ENCODE data around the gene AGMAT.
"Not testable (repeated sequence)": the region's sequence is repeated elsewhere in the genome, so short reads cannot be mapped to it uniquely, and the experiment has no call there.

AGMAT gene

DNA sequence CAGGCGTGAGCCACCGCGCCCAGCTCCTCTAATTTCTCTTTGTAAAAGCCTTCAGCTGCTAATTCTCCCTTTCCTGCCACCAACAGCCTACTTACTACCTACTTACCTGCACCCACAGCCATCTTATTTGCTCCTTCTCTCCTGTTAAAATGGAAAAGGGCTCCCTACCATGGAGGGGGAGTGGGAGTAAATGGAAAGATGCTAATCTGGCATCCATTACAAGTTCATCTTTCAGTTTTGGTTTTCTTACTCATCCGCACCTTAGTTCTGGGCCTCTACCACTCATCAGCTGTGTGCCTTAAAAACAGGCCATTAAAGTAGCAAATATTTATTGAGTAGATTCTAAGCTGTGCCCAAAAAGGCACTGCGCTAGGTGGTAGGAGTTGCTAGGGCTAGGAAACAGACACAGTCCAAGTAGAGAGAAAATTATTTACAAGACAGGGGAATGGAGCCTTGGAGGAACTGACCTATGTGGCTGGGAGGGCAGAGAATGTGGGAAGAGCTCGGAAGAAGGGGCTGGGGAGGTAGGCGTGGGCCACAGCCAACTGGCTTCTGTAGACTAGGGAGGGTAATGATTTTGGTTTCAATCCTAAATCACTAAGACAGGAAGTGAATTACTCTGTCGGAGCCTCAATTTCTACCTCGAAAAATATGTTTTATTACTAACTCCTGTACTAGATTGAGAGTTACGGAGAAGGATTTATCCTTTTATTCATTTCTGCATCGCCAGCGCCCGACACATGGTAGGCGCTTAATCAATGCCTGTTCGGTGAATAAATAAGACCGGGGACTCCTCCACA lies 31.7 kb upstream of the AGMAT start:
- no peak for DNase-seq (ENCODE audit: low spot score)

GRCh38 chr1:15610167-15610566 lies 25.3 kb upstream of the AGMAT start:
- DNase-seq (ENCODE audit: low spot score): no peak

GRCh38 chr1:15609631-15610030 lies 24.8 kb upstream of the AGMAT start:
- DNase-seq (ENCODE audit: low spot score): no peak

GRCh38 chr1:15605398-15606383 lies 20.8 kb upstream of the AGMAT start:
- no peak for DNase-seq (ENCODE audit: low spot score)

DNA sequence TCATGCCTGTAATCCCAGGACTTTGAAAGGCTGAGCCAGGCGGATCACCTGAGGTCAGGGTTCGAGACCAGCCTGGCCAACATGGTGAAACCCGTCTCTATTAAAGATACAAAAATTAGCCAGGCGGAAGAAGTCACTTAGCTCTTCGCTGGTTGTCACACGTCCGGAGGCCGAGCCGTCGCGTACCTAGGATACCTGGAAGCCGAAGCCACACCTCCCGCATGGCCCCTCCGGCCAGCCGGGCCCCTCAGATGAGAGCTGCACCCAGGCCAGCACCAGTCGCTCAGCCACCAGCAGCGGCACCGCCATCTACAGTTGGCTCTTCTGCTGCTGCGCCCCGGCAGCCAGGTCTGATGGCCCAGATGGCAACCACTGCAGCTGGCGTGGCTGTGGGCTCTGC lies 19.5 kb upstream of the AGMAT start:
- DNase-seq (ENCODE audit: low spot score): not testable (repeated sequence)

- DNase-seq (ENCODE audit: low spot score): not testable (repeated sequence)
Observed at GRCh38 chr1:15603966-15604282, 19.1 kb upstream of the AGMAT start.

DNA sequence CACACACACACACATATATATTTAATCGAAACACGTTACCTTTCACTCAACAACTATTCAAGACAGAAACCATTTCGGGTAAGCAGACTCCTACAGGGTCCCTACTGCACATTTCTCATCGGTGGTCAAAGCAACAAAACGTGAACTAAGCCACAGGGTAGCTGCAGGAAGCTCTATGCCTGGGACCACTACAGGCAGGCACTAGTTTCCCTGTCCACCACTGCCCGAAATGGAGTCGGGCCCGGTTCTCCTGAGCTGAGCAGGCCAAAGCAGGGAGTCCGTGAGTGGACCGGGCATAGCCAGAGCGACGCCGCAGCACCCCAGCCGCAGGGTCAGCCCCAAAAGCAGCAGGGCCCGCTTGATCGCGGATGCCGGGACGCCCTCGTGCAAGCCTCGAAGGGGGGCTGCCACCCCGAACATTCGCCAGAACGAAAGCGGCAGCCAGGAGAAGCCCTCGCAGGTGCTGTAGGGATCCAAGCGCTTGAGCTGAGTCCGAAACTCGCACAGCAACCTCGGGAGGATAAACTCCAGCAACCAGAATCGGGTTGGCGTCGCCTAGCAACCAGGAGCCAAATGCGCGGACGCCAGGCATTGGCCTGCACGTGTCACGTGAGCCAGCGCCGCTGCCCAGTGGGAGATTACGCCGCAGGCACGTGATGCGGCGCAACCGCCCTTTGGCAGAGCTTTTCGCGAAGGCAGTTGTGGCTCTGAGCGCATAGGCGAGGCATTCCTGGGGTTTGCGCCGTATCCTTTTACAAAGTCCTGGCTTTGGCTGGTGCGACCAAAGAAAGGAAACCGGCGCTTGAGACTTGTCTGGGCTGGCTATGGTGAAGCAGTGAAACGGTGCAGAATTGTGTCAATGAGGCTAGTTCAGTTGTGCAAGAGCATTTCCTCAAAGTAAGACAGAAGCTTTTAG lies 18.5 kb upstream of the AGMAT start:
- peak; percentile 97 for DNase-seq (ENCODE audit: low spot score)

DNA sequence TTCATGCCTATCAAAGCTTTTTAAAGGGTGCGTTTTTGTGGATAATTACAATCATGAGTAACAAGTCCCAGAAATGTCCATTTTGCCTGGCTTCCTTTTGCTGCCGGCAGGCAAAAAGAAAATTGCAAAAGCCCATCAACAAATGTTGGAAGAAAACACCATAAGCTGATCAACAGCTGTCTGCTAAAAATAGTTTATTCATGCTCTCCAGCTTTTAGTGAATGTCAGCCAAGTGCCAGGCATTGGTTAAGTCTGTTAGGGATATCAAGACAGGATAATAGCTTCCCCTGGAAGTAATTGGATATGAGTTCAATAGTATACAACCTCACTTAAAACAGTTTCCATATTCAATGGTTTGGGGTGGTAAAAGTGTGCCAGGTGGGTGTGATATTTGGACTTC lies 13.6 kb upstream of the AGMAT start:
- DNase-seq (ENCODE audit: low spot score): no peak

DNA sequence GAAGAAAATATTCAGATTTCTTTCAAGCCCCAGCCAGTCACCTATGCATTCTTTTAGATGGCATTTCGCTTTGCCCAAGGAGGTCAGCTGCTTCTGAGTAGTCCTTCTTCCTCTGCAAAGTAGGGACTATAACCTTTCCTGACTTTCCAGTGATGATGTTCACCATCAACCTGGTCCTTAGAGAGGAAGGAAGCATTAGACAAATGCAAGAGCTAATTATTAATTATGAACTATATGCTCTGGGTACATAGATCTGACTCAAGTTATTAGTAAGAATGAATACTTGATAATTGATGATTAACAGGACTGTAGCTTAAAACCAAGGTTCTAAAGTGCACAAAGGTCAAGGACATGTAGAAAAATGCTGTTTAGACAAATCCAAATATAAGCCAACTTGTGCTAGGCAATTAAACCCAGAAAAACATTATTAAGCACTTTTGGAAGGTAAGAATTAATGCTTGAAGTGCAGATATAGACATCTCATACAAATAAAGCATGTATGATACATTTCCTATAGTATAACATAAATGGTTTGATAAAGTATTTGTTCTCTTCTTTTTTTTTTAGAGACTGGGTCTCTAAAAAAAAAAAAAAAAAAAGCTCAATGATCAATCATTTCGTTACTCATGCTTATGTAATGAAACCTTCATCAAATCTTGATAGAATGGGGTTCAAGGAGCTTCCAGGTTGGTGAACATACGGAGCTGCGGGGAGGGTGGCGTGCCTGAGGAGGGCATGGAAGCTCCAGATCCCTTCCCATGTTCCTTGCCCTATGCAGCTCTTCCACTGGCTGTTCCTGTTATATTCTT lies 11.2 kb upstream of the AGMAT start:
- DNase-seq (ENCODE audit: low spot score): no peak

GRCh38 chr1:15592285-15592684 lies 7.4 kb upstream of the AGMAT start:
- no peak for DNase-seq (ENCODE audit: low spot score)

DNA sequence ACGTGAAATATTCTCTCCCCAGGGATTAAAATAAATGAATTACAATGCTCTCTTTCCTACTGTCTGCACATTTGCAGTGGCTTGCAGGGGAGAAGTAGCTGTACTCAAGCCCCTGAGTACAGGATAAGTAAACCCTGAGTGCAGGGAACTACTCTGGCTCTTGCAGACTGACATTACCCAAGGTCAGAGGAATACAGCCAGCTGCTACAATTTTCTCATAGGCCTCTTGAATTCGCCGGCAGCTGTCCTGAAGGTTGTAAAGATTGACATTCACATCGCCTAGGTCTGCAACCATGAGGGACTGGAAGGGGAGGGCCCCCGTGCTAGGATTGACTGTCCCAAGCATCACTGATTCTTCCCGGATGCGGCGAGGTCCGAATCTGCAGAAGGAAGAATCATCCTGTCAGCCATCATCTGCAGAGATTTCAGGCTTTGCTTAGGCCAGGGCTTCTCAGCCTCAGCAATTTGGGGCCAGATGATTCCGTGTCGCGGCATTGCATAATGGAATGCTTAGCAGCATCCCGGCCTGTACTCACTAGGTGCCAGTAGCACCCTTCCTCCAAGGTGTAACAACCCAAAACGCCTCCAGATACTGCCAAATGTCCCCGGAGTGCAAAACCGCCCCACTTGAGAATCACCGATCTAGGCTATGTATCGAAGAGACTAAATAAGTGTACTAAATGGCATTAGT lies 1.7 kb downstream of the AGMAT start:
- no peak for DNase-seq (ENCODE audit: low spot score)

DNA sequence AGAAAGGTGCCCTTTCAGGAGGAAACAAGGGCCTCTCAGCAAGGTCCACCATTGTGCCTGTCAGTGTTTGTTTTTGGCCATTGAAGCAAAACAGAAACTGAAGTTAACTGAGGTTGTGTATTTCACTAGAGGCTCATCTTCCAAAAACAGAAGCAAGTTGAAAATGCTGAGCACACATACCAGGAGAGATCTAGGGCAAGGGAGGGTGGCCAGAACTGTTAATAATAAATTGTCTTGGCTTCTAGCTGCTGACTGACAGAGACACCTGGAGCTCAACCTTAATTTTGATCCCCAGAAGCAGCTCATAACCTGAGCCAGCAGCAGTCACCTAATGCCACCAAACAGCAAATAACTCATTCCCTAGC lies 5.2 kb downstream of the AGMAT start:
- peak; percentile 15 for DNase-seq (ENCODE audit: low spot score)

DNA sequence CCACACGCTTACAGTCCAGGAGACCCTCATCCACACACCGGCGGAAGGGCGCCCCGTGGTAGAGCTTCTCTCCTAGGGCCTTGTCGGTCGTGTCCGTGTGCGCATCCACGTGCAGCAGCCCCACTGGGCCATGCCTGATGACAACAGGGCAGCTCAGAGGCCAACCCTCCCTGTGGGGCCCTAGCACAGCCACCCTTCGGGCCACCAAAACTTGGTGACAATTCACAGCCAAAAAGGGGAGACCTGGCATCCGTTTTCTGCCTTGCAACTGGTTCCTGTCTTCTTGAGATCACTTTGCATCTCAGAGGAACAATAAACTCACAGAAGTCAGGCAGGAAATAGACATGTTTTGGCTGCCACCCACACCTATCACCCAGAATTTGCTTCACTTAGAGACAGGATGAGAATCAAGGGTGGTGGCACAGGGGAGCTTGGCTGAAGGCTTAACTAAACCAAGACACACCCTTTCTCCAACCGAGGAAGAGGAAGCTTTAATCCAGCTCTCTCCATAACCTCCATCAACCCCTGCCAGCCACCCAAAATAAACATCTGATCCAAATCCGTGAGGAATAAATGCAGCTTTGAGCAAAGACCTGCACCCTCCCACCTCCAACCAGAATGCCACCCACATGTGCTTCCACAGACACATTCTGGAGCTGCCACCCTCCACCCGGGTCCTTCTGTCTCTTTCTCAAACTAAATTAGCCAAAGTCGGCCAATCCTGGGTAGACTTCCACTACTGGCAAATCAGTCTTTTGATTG lies 5.7 kb downstream of the AGMAT start:
- DNase-seq (ENCODE audit: low spot score): no peak

DNA sequence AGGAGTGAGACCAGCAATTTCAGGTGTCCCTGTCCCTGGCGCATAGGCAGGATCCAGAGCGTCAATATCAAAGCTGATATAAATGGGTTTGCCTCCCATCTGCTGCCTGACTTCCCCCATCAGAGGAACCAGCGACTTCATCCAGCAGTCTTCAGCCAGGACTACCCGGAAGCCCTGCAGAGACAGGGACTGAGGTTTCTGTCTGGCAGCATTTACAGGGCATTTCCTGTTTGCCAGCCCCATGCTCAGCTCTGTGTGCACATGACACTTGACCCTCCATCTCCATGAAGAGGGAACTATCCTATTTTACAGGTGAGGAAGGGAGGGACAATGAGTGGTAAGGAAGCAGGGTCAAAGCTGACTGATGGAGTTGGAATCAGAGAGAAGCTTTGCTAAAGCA lies 7.2 kb downstream of the AGMAT start:
- no peak for DNase-seq (ENCODE audit: low spot score)

GRCh38 chr1:15575549-15576150 lies 9.2 kb downstream of the AGMAT start:
- no peak for DNase-seq (ENCODE audit: low spot score)

DNA sequence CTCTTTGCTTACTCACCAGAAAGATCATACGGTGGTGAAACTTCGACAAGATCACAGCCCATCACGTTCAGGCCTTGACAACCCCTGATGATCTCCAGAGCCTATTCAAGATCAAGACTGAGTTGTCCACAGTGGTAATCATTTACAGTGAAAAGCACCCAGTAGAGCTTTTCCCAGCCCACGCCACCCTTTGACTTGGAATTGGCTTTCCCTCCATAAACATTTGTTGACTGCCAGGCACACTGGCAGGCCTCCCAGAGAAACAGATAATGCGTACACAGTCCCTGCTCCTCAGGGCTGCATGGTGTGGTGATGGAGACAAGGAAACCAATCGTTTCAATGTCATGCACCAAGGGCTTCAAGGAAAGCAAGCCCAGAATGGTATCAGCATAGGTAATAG lies 10.1 kb downstream of the AGMAT start:
- DNase-seq (ENCODE audit: low spot score): no peak

DNA sequence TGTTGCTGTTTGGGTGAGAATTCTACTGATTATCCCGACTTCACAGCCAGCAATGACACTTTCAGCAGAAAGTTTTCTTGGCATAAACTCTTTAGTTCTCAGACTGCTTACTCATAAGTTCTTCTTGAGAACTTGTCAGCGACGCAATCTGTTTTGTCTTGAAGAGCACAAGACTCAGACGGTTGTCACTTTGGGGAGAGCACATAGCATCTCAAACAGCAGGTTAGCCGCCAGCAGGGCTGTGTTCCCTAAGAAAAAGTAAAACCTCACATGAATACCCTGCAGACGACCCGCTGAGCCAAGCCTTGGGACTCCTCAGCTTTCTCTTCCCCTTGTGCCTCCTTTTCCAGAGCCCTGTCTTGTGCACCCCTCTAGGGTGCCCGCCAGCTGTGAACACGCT lies 11.4 kb downstream of the AGMAT start:
- DNase-seq (ENCODE audit: low spot score): no peak

GRCh38 chr1:15571266-15571665 lies 13.6 kb downstream of the AGMAT start:
- DNase-seq (ENCODE audit: low spot score): no peak

- DNase-seq (ENCODE audit: low spot score): no peak
Observed at GRCh38 chr1:15570861-15571260, 14.0 kb downstream of the AGMAT start.

Data from cerebellar cortex (tissue), 1 donor.